ENCODE results near the gene ZNF708. TPM values are rescaled to one million over a fixed set of nuclear protein-coding genes. Genes with fewer than 3 reads are reported as not detected.
"Not testable (repeated sequence)": the region's sequence is repeated elsewhere in the genome, so short reads cannot be mapped to it uniquely, and the experiment has no call there.

ZNF708 gene
- total RNA-seq, 1 donor from 2014 or later = 35.9 TPM

DNA sequence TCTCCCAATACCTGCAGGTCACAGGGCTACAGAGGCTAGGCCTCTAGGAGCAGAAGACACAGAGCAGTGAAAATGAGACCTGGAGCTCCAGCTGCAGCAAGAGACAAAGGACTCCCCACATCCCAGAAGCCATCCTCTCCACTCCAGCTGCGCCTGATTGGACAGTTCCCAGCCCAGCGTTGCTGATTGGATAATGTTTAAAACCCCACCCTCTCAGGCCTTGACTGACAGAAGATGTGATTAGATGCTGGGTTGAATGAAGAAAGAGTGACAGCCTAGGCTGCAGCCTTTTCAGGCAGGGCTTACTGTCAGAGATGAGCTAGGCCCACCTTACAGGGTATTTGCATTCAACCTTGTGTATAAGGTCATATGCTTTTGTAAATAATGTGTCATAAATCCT is 59.4 kb downstream of the ZNF708 start:
- TF ChIP-seq EZH2 (IDR thresholded peaks at IDR 0.05) = no peak
- TF ChIP-seq EZH2phosphoT487 (IDR thresholded peaks at IDR 0.05) = no peak
- TF ChIP-seq, protein P1, sequence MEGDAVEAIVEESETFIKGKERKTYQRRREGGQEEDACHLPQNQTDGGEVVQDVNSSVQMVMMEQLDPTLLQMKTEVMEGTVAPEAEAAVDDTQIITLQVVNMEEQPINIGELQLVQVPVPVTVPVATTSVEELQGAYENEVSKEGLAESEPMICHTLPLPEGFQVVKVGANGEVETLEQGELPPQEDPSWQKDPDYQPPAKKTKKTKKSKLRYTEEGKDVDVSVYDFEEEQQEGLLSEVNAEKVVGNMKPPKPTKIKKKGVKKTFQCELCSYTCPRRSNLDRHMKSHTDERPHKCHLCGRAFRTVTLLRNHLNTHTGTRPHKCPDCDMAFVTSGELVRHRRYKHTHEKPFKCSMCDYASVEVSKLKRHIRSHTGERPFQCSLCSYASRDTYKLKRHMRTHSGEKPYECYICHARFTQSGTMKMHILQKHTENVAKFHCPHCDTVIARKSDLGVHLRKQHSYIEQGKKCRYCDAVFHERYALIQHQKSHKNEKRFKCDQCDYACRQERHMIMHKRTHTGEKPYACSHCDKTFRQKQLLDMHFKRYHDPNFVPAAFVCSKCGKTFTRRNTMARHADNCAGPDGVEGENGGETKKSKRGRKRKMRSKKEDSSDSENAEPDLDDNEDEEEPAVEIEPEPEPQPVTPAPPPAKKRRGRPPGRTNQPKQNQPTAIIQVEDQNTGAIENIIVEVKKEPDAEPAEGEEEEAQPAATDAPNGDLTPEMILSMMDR (IDR thresholded peaks at IDR 0.05) = no peak
- Mint-ChIP-seq H3K4me1 (no peaks in the 10 kb centered on the region), H3K4me3 (no peak overlapping the region), H3K27ac (no peak overlapping the region), H3K36me3 (no peaks in the 10 kb centered on the region), H3K27me3 (ENCODE audit: insufficient read depth, low read depth) (no peaks in the 10 kb centered on the region), H3K9me3 (peaks cover 60% of the 10 kb centered on the region)
- H3K9ac ChIP-seq = no peak overlapping the region
- no peaks in the 10 kb centered on the region for H3K79me2 ChIP-seq (ENCODE audit: low read depth)
- no peaks in the 10 kb centered on the region for H3K36me3 ChIP-seq
- H4K20me1 ChIP-seq (ENCODE audit: low read depth) = no peaks in the 10 kb centered on the region
- H3K4me1 ChIP-seq = no peaks in the 10 kb centered on the region
- H3K27me3 ChIP-seq = no peaks in the 10 kb centered on the region
- H2AFZ ChIP-seq (replicated peaks) = no peak overlapping the region
- no peaks in the 10 kb centered on the region for H3K9me3 ChIP-seq (ENCODE audit: low read depth)
- H3K4me3 ChIP-seq = no peak overlapping the region
- no peak overlapping the region for H3K27ac ChIP-seq
- no peak for DNase-seq (ENCODE audit: low spot score)
- H3K4me2 ChIP-seq = no peak overlapping the region
- H3F3A ChIP-seq (ENCODE audit: low read depth) = no peaks in the 10 kb centered on the region

DNA sequence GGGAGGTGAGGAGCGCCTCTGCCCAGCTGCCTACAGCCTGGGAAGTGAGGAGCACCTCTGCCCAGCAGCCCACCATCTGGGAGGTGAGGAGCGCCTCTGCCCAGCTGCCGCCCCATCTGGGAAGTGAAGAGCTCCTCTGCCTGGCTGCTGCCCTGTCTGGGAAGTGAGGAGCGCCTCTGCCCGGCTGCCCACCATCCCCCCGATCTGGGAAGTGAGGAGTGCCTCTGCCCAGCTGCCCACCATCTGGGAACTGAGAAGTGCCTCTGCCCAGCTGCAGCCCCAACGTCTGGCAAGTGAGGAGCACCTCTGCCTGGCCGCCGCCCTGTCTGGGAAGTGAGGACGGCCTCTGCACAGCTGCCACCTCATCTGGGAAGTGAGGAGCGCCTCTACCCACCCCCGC is 64.3 kb downstream of the ZNF708 start:
- Histone ChIP-seq H3F3A (ENCODE audit: low read depth) (no peaks in the 10 kb centered on the region), H3K4me3 (no peak overlapping the region), H3K4me1 (no peaks in the 10 kb centered on the region), H3K4me2 (no peak overlapping the region), H3K9me3 (ENCODE audit: low read depth) (no peaks in the 10 kb centered on the region), H3K27me3 (no peaks in the 10 kb centered on the region), H3K36me3 (no peaks in the 10 kb centered on the region), H3K79me2 (ENCODE audit: low read depth) (no peaks in the 10 kb centered on the region), H4K20me1 (ENCODE audit: low read depth) (no peaks in the 10 kb centered on the region), H3K9ac (no peak overlapping the region), H2AFZ (replicated peaks) (no peak overlapping the region), H3K27ac (no peak overlapping the region)
- TF ChIP-seq, protein P1 (IDR thresholded peaks at IDR 0.05) = no peak
- TF ChIP-seq EZH2 (IDR thresholded peaks at IDR 0.05) (no peak), EZH2phosphoT487 (IDR thresholded peaks at IDR 0.05) (no peak)
- Mint-ChIP-seq H3K4me3 (no peak overlapping the region), H3K27ac (no peak overlapping the region), H3K36me3 (peaks cover 3% of the 10 kb centered on the region), H3K9me3 (peaks cover 54% of the 10 kb centered on the region), H3K27me3 (ENCODE audit: insufficient read depth, low read depth) (no peaks in the 10 kb centered on the region), H3K4me1 (no peaks in the 10 kb centered on the region)
- DNase-seq (ENCODE audit: low spot score) = no peak

DNA sequence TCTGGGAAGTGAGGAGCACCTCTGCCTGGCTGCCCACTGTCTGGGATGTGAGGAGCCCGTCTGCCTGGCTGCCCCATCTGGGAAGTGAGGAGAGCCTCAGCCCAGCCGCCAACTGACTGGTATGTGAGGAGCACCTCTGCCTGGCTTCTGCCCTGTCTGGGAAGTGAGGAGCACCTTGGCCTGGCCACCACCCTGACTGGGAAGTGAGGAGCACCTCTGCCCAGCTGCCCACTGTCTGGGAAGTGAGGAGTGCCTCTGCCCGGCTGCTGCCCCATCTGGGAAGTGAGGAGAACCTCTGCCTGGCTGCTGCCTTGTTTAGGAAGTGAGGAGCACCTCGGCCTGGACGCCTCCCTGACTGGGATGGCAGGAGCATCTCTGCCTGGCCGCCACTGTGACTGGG is 64.8 kb downstream of the ZNF708 start:
- Mint-ChIP-seq H3K4me1 (no peaks in the 10 kb centered on the region), H3K36me3 (peaks cover 3% of the 10 kb centered on the region), H3K27me3 (ENCODE audit: insufficient read depth, low read depth) (no peaks in the 10 kb centered on the region), H3K4me3 (no peak overlapping the region), H3K9me3 (peaks cover 54% of the 10 kb centered on the region), H3K27ac (no peak overlapping the region)
- H3K79me2 ChIP-seq (ENCODE audit: low read depth) = no peaks in the 10 kb centered on the region
- H3K4me1 ChIP-seq = no peaks in the 10 kb centered on the region
- DNase-seq (ENCODE audit: low spot score) = no peak
- no peaks in the 10 kb centered on the region for H4K20me1 ChIP-seq (ENCODE audit: low read depth)
- H2AFZ ChIP-seq (replicated peaks) = no peak overlapping the region
- no peak overlapping the region for H3K4me3 ChIP-seq
- no peaks in the 10 kb centered on the region for H3K27me3 ChIP-seq
- no peak overlapping the region for H3K27ac ChIP-seq
- H3K4me2 ChIP-seq = no peak overlapping the region
- no peaks in the 10 kb centered on the region for H3K9me3 ChIP-seq (ENCODE audit: low read depth)
- no peak overlapping the region for H3K9ac ChIP-seq
- H3F3A ChIP-seq (ENCODE audit: low read depth) = no peaks in the 10 kb centered on the region
- no peak for TF ChIP-seq EZH2phosphoT487 (IDR thresholded peaks at IDR 0.05)
- TF ChIP-seq, protein P1 (IDR thresholded peaks at IDR 0.05) = no peak
- TF ChIP-seq EZH2 (IDR thresholded peaks at IDR 0.05) = no peak
- no peaks in the 10 kb centered on the region for H3K36me3 ChIP-seq

DNA sequence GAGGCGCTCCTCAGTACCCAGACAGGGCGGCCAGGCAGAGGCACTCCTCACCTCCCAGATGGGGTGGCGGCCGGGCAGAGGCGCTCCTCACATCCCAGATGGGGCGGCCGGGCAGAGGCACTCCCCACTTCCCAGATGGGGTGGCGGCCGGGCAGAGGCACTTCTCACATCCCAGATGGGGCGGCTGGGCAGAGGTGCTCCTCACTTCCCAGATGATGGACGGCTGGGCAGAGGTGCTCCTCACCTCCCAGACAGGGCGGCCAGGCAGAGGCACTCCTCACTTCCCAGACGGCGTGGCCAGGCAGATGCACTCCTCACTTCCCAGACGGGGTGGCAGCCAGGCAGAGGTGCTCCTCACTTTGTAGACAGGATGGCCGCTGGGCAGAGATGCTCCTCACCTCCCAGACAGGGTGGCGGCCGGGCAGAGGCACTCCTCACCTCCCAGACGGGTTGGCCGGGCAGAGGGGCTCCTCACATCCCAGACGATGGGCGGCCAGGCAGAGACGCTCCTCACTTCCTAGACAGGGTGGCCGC is 68.3 kb downstream of the ZNF708 start:
- H3K79me2 ChIP-seq (ENCODE audit: low read depth); H3K27ac ChIP-seq; DNase-seq (ENCODE audit: low spot score); H3K9ac ChIP-seq; H3K4me3 ChIP-seq; H3K4me1 ChIP-seq; H3K27ac Mint-ChIP-seq; H3K36me3 ChIP-seq; H3K4me2 ChIP-seq; H3K4me1 Mint-ChIP-seq; H4K20me1 ChIP-seq (ENCODE audit: low read depth); H3K27me3 Mint-ChIP-seq (ENCODE audit: insufficient read depth, low read depth); H3K9me3 ChIP-seq (ENCODE audit: low read depth); H2AFZ ChIP-seq (replicated peaks); H3K4me3 Mint-ChIP-seq; H3K27me3 ChIP-seq; H3F3A ChIP-seq (ENCODE audit: low read depth); H3K36me3 Mint-ChIP-seq: not testable (repeated sequence)
- H3K9me3 Mint-ChIP-seq = peaks cover 45% of the 10 kb centered on the region
